Nephron progenitor cell (in vitro differentiated cells): Measurements from ENCODE around the gene HIGD2A.
A peak's percentile ranks its signal among the peaks of the same experiment; 100 is the strongest.

Source experiments
- DNase-seq: peaks from one replicate; pipeline ENCODE4 v3.0.0; 2021
- H3K27ac Mint-ChIP-seq: 2 replicates; pipeline ENCODE4 v1.8.0; 2021; ENCODE audit warnings: mild to moderate bottlenecking, moderate library complexity, mixed read lengths
- H3K27me3 Mint-ChIP-seq: 2 replicates; pipeline ENCODE4 v1.8.0; 2021; ENCODE audit warnings: mild to moderate bottlenecking, low read depth, mixed read lengths; ENCODE audit not compliant: poor library complexity
- H3K36me3 Mint-ChIP-seq: 2 replicates; pipeline ENCODE4 v1.8.0; 2021; ENCODE audit warnings: low read depth, mixed read lengths
- H3K4me1 Mint-ChIP-seq: 2 replicates; pipeline ENCODE4 v1.8.0; 2021; ENCODE audit warnings: mixed read lengths
- H3K4me3 Mint-ChIP-seq: 2 replicates; pipeline ENCODE4 v1.8.0; 2021; ENCODE audit warnings: mild to moderate bottlenecking, moderate library complexity, mixed read lengths
- H3K9me3 Mint-ChIP-seq: 2 replicates; pipeline ENCODE4 v1.8.0; 2021; ENCODE audit warnings: mild to moderate bottlenecking, moderate library complexity, mixed read lengths
- CTCF ChIP-seq: fragments of 200-600 bp; sonication (generic); IDR thresholded peaks from 2 replicates; pipeline ENCODE4 v1.5.0; 2021; ENCODE audit warnings: antibody characterized with exemption

HIGD2A gene

GRCh38 chr5:176389135-176390123 is 878 bp downstream of the HIGD2A start:
- H3K4me1 Mint-ChIP-seq = peaks cover 34% of the 10 kb centered on the region
- no peaks in the 10 kb centered on the region for H3K9me3 Mint-ChIP-seq
- no peaks in the 10 kb centered on the region for H3K27me3 Mint-ChIP-seq
- no peak for TF ChIP-seq CTCF
- H3K27ac Mint-ChIP-seq = peak overlapping the region; percentile 100
- no peak for DNase-seq
- peaks cover 31% of the 10 kb centered on the region for H3K36me3 Mint-ChIP-seq
- H3K4me3 Mint-ChIP-seq = peak overlapping the region; percentile 100

- no peak for TF ChIP-seq CTCF
- H3K36me3 Mint-ChIP-seq = peaks cover 16% of the 10 kb centered on the region
- no peak for DNase-seq
- peaks cover 43% of the 10 kb centered on the region for H3K4me1 Mint-ChIP-seq
- no peaks in the 10 kb centered on the region for H3K27me3 Mint-ChIP-seq
- H3K4me3 Mint-ChIP-seq = no peak overlapping the region
- no peak overlapping the region for H3K27ac Mint-ChIP-seq
- H3K9me3 Mint-ChIP-seq = no peaks in the 10 kb centered on the region
Measured at GRCh38 chr5:176391479-176391878, 2.9 kb downstream of the HIGD2A start.

DNA sequence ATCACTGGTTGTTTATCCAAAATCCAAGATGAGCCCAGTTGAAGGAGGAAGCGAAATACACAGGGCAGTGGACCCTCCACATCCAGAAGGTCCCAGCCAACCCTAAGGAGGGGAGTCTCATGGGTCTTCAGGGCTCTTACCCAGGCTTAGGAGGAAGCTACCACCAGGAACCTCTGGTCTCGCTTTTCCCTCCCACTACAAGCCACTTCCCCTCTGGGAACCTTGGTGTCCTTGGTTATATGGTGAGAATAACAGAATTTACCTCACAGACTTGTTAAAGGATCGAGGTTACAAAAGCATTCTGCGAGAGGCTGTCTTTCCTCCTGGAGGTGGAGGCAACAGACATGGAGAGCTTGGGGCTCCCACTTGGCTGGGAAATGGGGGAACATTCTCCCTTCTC is 3.4 kb downstream of the HIGD2A start:
- H3K27ac Mint-ChIP-seq = no peak overlapping the region
- H3K27me3 Mint-ChIP-seq = peaks cover 1% of the 10 kb centered on the region
- peaks cover 43% of the 10 kb centered on the region for H3K4me1 Mint-ChIP-seq
- DNase-seq = no peak
- no peak overlapping the region for H3K4me3 Mint-ChIP-seq
- peaks cover 15% of the 10 kb centered on the region for H3K36me3 Mint-ChIP-seq
- H3K9me3 Mint-ChIP-seq = no peaks in the 10 kb centered on the region
- TF ChIP-seq CTCF = no peak

GRCh38 chr5:176392526-176392925 is 4.0 kb downstream of the HIGD2A start:
- H3K9me3 Mint-ChIP-seq = no peaks in the 10 kb centered on the region
- no peak overlapping the region for H3K4me3 Mint-ChIP-seq
- no peak for DNase-seq
- H3K27ac Mint-ChIP-seq = no peak overlapping the region
- H3K27me3 Mint-ChIP-seq = peaks cover 4% of the 10 kb centered on the region
- peaks cover 15% of the 10 kb centered on the region for H3K36me3 Mint-ChIP-seq
- no peak for TF ChIP-seq CTCF
- H3K4me1 Mint-ChIP-seq = peaks cover 40% of the 10 kb centered on the region

DNA sequence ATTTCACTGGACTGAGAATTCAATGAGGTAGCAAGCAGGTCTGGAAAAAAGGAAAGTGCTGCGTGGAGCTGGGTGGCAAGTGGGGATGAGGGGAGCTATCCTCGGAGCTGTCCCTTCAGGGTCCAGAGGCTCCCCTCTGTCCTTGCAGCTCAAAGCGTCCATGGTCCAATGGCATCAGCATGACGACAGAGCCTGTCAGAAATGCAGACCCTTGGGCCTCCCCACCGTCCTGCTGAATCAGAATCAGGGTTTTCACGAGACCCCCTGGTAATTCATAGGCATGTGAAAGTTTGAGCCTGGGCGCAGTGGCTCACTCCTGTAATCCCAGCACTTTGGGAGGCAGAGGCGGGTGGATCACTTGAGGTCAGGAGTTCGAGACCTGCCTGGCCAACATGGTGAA is 5.5 kb downstream of the HIGD2A start:
- TF ChIP-seq CTCF = no peak
- Mint-ChIP-seq H3K27me3 (peaks cover 4% of the 10 kb centered on the region), H3K4me3 (no peak overlapping the region), H3K36me3 (peaks cover 15% of the 10 kb centered on the region), H3K4me1 (peaks cover 34% of the 10 kb centered on the region), H3K9me3 (no peaks in the 10 kb centered on the region), H3K27ac (no peak overlapping the region)
- DNase-seq = no peak
